SK-N-SH (cell line): Measurements from ENCODE around the gene AKT2. TPM values are rescaled to one million over a fixed set of nuclear protein-coding genes. Genes with fewer than 3 reads are reported as not detected.
A peak's percentile ranks its signal among the peaks of the same experiment; 100 is the strongest.

Source experiments
- CTCF ChIA-PET: fragments of 300-600, 350-600 bp; formaldehyde crosslinking; extraction: SDS; loops from one replicate; lab custom pipeline; 2021; lab: Yijun Ruan, JAX
- POLR2A ChIA-PET: fragments of 350-600 bp; sonication (Branson Sonifier 250); formaldehyde crosslinking; extraction: SDS; loops from one replicate; lab custom pipeline; 2020; ENCODE audit warnings: antibody characterized with exemption, inconsistent platforms; lab: Yijun Ruan, JAX
- DNase-seq: peaks from one replicate; pipeline ENCODE4 v3.0.0; 2012
- H2AFZ ChIP-seq: fragments of 200-600 bp; sonication (generic); 2 replicates; pipeline ENCODE4 v1.8.1; 2016; ENCODE audit warnings: antibody characterized with exemption, mild to moderate bottlenecking, low read depth
- H3F3A ChIP-seq: fragments of 200-600 bp; sonication (generic); replicated peaks from 2 replicates; pipeline ENCODE3; 2016; ENCODE audit warnings: antibody characterized with exemption, mild to moderate bottlenecking; ENCODE audit not compliant: insufficient read depth
- H3K27ac ChIP-seq, 2 experiments: fragments of 200-500 bp in 1 of 2; fragments of 200-600 bp in 1 of 2; sonication (Bioruptor generic) in 1 of 2; sonication (generic), shearing (Covaris generic) in 1 of 2; 2 replicates each; pipeline versions ENCODE4 v1.5.1 to v1.6.1; 2014 to 2016; ENCODE audit warnings: low read depth in 2 of 2, inconsistent platforms in 1 of 2, low read length in 1 of 2, mild to moderate bottlenecking in 1 of 2, mixed read lengths in 1 of 2
- H3K27me3 ChIP-seq: fragments of 200-600 bp; sonication (generic), shearing (Covaris generic); 2 replicates; pipeline ENCODE4 v1.6.1; 2016; ENCODE audit warnings: mixed run types; ENCODE audit not compliant: insufficient read depth
- H3K36me3 ChIP-seq, 2 experiments: fragments of 200-500 bp in 1 of 2; fragments of 200-600 bp in 1 of 2; sonication (Bioruptor generic) in 1 of 2; sonication (generic) in 1 of 2; replicated peaks in 1 of 2; 2 replicates each; pipeline versions ENCODE3 to v1.5.1; 2014 to 2016; ENCODE audit warnings: low read length in 1 of 2, mild to moderate bottlenecking in 1 of 2; ENCODE audit not compliant: insufficient read depth in 2 of 2, control insufficient read depth in 1 of 2
- H3K4me1 ChIP-seq, 2 experiments: fragments of 200-500 bp in 1 of 2; fragments of 200-600 bp in 1 of 2; sonication (Bioruptor generic) in 1 of 2; sonication (generic), shearing (Covaris generic) in 1 of 2; 2 replicates each; pipeline versions ENCODE4 v1.5.1 to v1.6.1; 2014 to 2016; ENCODE audit warnings: low read depth in 1 of 2, low read length in 1 of 2, mixed run types in 1 of 2; ENCODE audit not compliant: insufficient read depth in 2 of 2, control insufficient read depth in 1 of 2
- H3K4me2 ChIP-seq: fragments of 200-600 bp; sonication (generic), shearing (Covaris generic); 2 replicates; pipeline ENCODE4 v1.6.1; 2017; ENCODE audit warnings: mixed run types
- H3K4me3 ChIP-seq, 2 experiments: fragments of 200-500 bp in 1 of 2; fragments of 200-600 bp in 1 of 2; sonication (Bioruptor generic) in 1 of 2; sonication (generic), shearing (Covaris generic) in 1 of 2; 2 replicates each; pipeline versions ENCODE4 v1.5.1 to v1.8.1; 2014 to 2016; ENCODE audit warnings: low read depth in 2 of 2, inconsistent platforms in 1 of 2, low read length in 1 of 2, mild to moderate bottlenecking in 1 of 2, mixed read lengths in 1 of 2, moderate library complexity in 1 of 2
- H3K79me2 ChIP-seq: fragments of 200-600 bp; sonication (generic); 2 replicates; pipeline ENCODE4 v1.8.1; 2017; ENCODE audit warnings: mild to moderate bottlenecking; ENCODE audit not compliant: insufficient read depth
- H3K9ac ChIP-seq: fragments of 200-600 bp; sonication (generic); 2 replicates; pipeline ENCODE4 v1.6.1; 2017; ENCODE audit warnings: mixed run types
- H3K9me2 ChIP-seq: fragments of 200-600 bp; sonication (generic); 2 replicates; pipeline ENCODE4 v1.6.1; 2017; ENCODE audit warnings: mixed run types
- H3K9me3 ChIP-seq: fragments of 200-600 bp; sonication (generic); 2 replicates; pipeline ENCODE4 v1.6.1; 2017; ENCODE audit warnings: mixed run types, mild to moderate bottlenecking, moderate library complexity
- H4K20me1 ChIP-seq: fragments of 200-600 bp; sonication (generic); 2 replicates; pipeline ENCODE4 v1.6.1; 2017; ENCODE audit warnings: mild to moderate bottlenecking, mixed run types; ENCODE audit not compliant: insufficient read depth
- CTCF ChIP-seq: fragments of 200-600 bp; sonication (generic); IDR thresholded peaks from 2 replicates; pipeline ENCODE4 v1.6.1; 2017; ENCODE audit warnings: antibody characterized with exemption, mild to moderate bottlenecking, moderate library complexity
- FOSL2 ChIP-seq: IDR thresholded peaks from 2 replicates; pipeline ENCODE4 v1.4.0; 2012; ENCODE audit warnings: low read depth, mild to moderate bottlenecking, moderate library complexity, borderline replicate concordance
- FOXJ3 ChIP-seq: sonication (generic); formaldehyde crosslinking; IDR thresholded peaks from 2 replicates; pipeline ENCODE4 v1.5.1; 2020; ENCODE audit warnings: mild to moderate bottlenecking, missing genetic modification reagents
- MAX ChIP-seq: IDR thresholded peaks from 2 replicates; pipeline ENCODE4 v1.4.0; 2012; ENCODE audit warnings: low read depth
- MEF2A ChIP-seq: IDR thresholded peaks from 2 replicates; pipeline ENCODE4 v1.4.0; 2012; ENCODE audit warnings: low read depth, borderline replicate concordance
- MXI1 ChIP-seq: IDR thresholded peaks from 2 replicates; pipeline ENCODE4 v1.6.1; 2012; ENCODE audit warnings: mild to moderate bottlenecking, low read depth, low read length, improper control_type of control experiment
- NRF1 ChIP-seq: IDR thresholded peaks from 2 replicates; pipeline ENCODE4 v1.6.1; 2012; ENCODE audit warnings: low read depth, mild to moderate bottlenecking, low read length
- RCOR1 ChIP-seq: fragments of 150-350 bp; IDR thresholded peaks from 2 replicates; pipeline ENCODE4 v1.6.1; 2017; ENCODE audit warnings: antibody characterized with exemption, low read length
- RFX5 ChIP-seq: IDR thresholded peaks from 2 replicates; pipeline ENCODE4 v1.6.1; 2012; ENCODE audit warnings: mild to moderate bottlenecking, improper control_type of control experiment, low read length
- SMC3 ChIP-seq: IDR thresholded peaks from 2 replicates; pipeline ENCODE4 v1.6.1; 2012; ENCODE audit warnings: low read depth, low read length, improper control_type of control experiment
- TCF12 ChIP-seq: IDR thresholded peaks from 2 replicates; pipeline ENCODE4 v1.4.0; 2012
- TEAD4 ChIP-seq: IDR thresholded peaks from 2 replicates; pipeline ENCODE4 v1.4.0; 2012; ENCODE audit warnings: mild to moderate bottlenecking, borderline replicate concordance; ENCODE audit not compliant: insufficient read depth
- YY1 ChIP-seq: IDR thresholded peaks from 2 replicates; pipeline ENCODE4 v1.4.0; 2012; ENCODE audit warnings: low read depth, mild to moderate bottlenecking
- WGBS: methylation state at CpG from one replicate; pipeline ENCODE4 v1.1.6; 2017; ENCODE audit warnings: low lambda C conversion rate; 5-methylcytosine and 5-hydroxymethylcytosine counted together
- polyA plus RNA-seq, 3 experiments: library from polyadenylated mRNA; depleted of rRNA; stranded (reverse); fragments of >200 nt; gene quantifications; 2 replicates each; pipeline ENCODE4 v1.2.3, GENCODE V29; 2012

The AKT2 gene
- polyA plus RNA-seq, 1 of the 3 experiments (the other 2 are of a cell fraction) = 99.8 TPM

- WGBS = 15% methylated on average over 4 of the region's 4 CpGs
- Histone ChIP-seq H3F3A (peaks cover 3% of the 10 kb centered on the region), H3K4me1 (peaks cover 24 to 26% of the 10 kb centered on the region in 2 experiments; a peak in 3 of 4 replicates), H2AFZ (no peak overlapping the region), H3K27ac (peak overlapping the region; percentile 63 to 92), H3K9ac (peak overlapping the region; percentile 88), H3K27me3 (no peaks in the 10 kb centered on the region), H3K4me3 (peak overlapping the region; percentile 86 to 99), H3K79me2 (peaks cover 58% of the 10 kb centered on the region), H3K4me2 (peak overlapping the region; percentile 81), H3K36me3 (peaks cover 0 to 7% of the 10 kb centered on the region in 2 experiments), H4K20me1 (peaks cover 18% of the 10 kb centered on the region), H3K9me3 (no peaks in the 10 kb centered on the region), H3K9me2 (no peaks in the 10 kb centered on the region)
- ChIA-PET CTCF (interaction anchor here (1.5 to 1.8 kb wide), 2 partner anchors 21 to 92 kb away, joined by 4 to 5 read pairs; partner anchors contain the start of gene MAP3K10), POLR2A (interaction anchor here (1.4 kb wide), 1 partner anchor 9 kb away, joined by 3 read pairs; no protein-coding TSS in a partner anchor)
- TF ChIP-seq TEAD4 (no peak), RFX5 (no peak), YY1 (no peak), NRF1 (no peak), SMC3 (no peak), FOXJ3 (CRISPR knock-in tag) (no peak), RCOR1 (no peak), CTCF (no peak), MAX (no peak), TCF12 (no peak), FOSL2 (no peak), MEF2A (no peak)
- DNase-seq = no peak
Observed at GRCh38 chr19:40284251-40284500, 969 bp downstream of the AKT2 start.

GRCh38 chr19:40283414-40284250 is 1.5 kb downstream of the AKT2 start:
- H3K27ac ChIP-seq = peak overlapping the region; percentile 63 to 92; a peak in 3 of 4 replicates
- WGBS = 72% methylated on average over 11 of the region's 12 CpGs
- H3K79me2 ChIP-seq = peaks cover 64% of the 10 kb centered on the region
- H4K20me1 ChIP-seq = peaks cover 21% of the 10 kb centered on the region
- H3K9ac ChIP-seq = peak overlapping the region; percentile 88
- peak; percentile 9 for DNase-seq
- no peak overlapping the region for H2AFZ ChIP-seq
- CTCF ChIA-PET = interaction anchor here (1.5 to 1.8 kb wide), 2 partner anchors 22 to 92 kb away, joined by 4 to 5 read pairs; partner anchors contain the start of gene MAP3K10
- peak overlapping the region; percentile 81 for H3K4me2 ChIP-seq
- peak overlapping the region; percentile 86 to 99 for H3K4me3 ChIP-seq
- H3F3A ChIP-seq = peaks cover 3% of the 10 kb centered on the region
- H3K27me3 ChIP-seq = no peaks in the 10 kb centered on the region
- H3K4me1 ChIP-seq = peaks cover 26% of the 10 kb centered on the region in 2 experiments; a peak in 3 of 4 replicates
- H3K36me3 ChIP-seq = peaks cover 0 to 7% of the 10 kb centered on the region in 2 experiments
- no peak for TF ChIP-seq MXI1
- POLR2A ChIA-PET = interaction anchor here (1.4 kb wide), 1 partner anchor 9 kb away, joined by 3 read pairs; no protein-coding TSS in a partner anchor
- H3K9me3 ChIP-seq = no peaks in the 10 kb centered on the region
- H3K9me2 ChIP-seq = no peaks in the 10 kb centered on the region
